ENCODE measurements around the gene C1orf232. TPM values are rescaled to one million over a fixed set of nuclear protein-coding genes. Genes with fewer than 3 reads are reported as not detected.

C1orf232 gene
- total and polyA plus RNA-seq, 4 donors = not detected

GRCh38 chr1:26142159-26142558, 26.6 kb downstream of the C1orf232 start:
- Histone ChIP-seq H3K27me3 (ENCODE audit: control insufficient read depth in 3 of 3, insufficient read depth in 3 of 3, low read length in 2 of 3) (no peaks in the 10 kb centered on the region), H3K9me3 (ENCODE audit: control insufficient read depth in 4 of 4, insufficient read depth in 3 of 4, low read length in 3 of 4) (no peaks in the 10 kb centered on the region), H3K36me3 (ENCODE audit: control insufficient read depth in 4 of 4, insufficient read depth in 4 of 4, low read length in 4 of 4) (no peaks in the 10 kb centered on the region), H3K4me3 (no peak overlapping the region), H3K9ac (ENCODE audit: insufficient read depth in 1 of 2, low read length in 2 of 2) (no peak overlapping the region), H3K4me1 (ENCODE audit: control insufficient read depth in 5 of 5, insufficient read depth in 5 of 5, low read length in 5 of 5) (peaks cover 0 to 7% (median 0%) of the 10 kb centered on the region in 5 donors), H3K27ac (ENCODE audit: low read depth in 1 of 2, low read length in 1 of 2) (no peak overlapping the region)
- 86 to 88% methylated on average over 8 of the region's 8 CpGs for WGBS, 2 donors
- ATAC-seq (ENCODE audit: insufficient read depth, low FRiP score) (no peak), DNase-seq (no peak)
- TF ChIP-seq CTCF (IDR thresholded peaks at IDR 0.05; ENCODE audit: control extremely low read depth, extremely low read depth) = no peak

GRCh38 chr1:26138974-26139558, 29.7 kb downstream of the C1orf232 start:
- TF ChIP-seq CTCF (IDR thresholded peaks at IDR 0.05; ENCODE audit: control extremely low read depth, extremely low read depth) = no peak
- 57 to 58% methylated on average over 3 of the region's 3 CpGs for WGBS, 2 donors
- Histone ChIP-seq H3K9me3 (ENCODE audit: control insufficient read depth in 4 of 4, insufficient read depth in 3 of 4, low read length in 3 of 4) (no peaks in the 10 kb centered on the region), H3K27me3 (ENCODE audit: control insufficient read depth in 3 of 3, insufficient read depth in 3 of 3, low read length in 2 of 3) (no peaks in the 10 kb centered on the region), H3K9ac (ENCODE audit: insufficient read depth in 1 of 2, low read length in 2 of 2) (no peak overlapping the region), H3K4me3 (no peak overlapping the region), H3K27ac (ENCODE audit: low read depth in 1 of 2, low read length in 1 of 2) (no peak overlapping the region), H3K36me3 (ENCODE audit: control insufficient read depth in 4 of 4, insufficient read depth in 4 of 4, low read length in 4 of 4) (no peaks in the 10 kb centered on the region), H3K4me1 (ENCODE audit: control insufficient read depth in 5 of 5, insufficient read depth in 5 of 5, low read length in 5 of 5) (peaks cover 0 to 7% (median 0%) of the 10 kb centered on the region in 5 donors)
- peak; percentile 36 to 66 (median 39) for DNase-seq
- no peak for ATAC-seq (ENCODE audit: insufficient read depth, low FRiP score)

GRCh38 chr1:26134466-26134865, 34.3 kb downstream of the C1orf232 start:
- no peaks in the 10 kb centered on the region for H3K9me3 ChIP-seq (ENCODE audit: control insufficient read depth in 4 of 4, insufficient read depth in 3 of 4, low read length in 3 of 4)
- no peak for DNase-seq
- no peak overlapping the region for H3K9ac ChIP-seq (ENCODE audit: insufficient read depth in 1 of 2, low read length in 2 of 2)
- ATAC-seq (ENCODE audit: insufficient read depth, low FRiP score) = no peak
- no peaks in the 10 kb centered on the region for H3K36me3 ChIP-seq (ENCODE audit: control insufficient read depth in 4 of 4, insufficient read depth in 4 of 4, low read length in 4 of 4)
- TF ChIP-seq CTCF (IDR thresholded peaks at IDR 0.05; ENCODE audit: control extremely low read depth, extremely low read depth) = no peak
- H3K4me1 ChIP-seq (ENCODE audit: control insufficient read depth in 5 of 5, insufficient read depth in 5 of 5, low read length in 5 of 5) = peaks cover 0 to 3% (median 0%) of the 10 kb centered on the region in 5 donors
- H3K27me3 ChIP-seq (ENCODE audit: control insufficient read depth in 3 of 3, insufficient read depth in 3 of 3, low read length in 2 of 3) = no peaks in the 10 kb centered on the region
- H3K4me3 ChIP-seq = no peak overlapping the region
- WGBS, 2 donors = 97% methylated on average over 3 of the region's 3 CpGs
- H3K27ac ChIP-seq (ENCODE audit: low read depth in 1 of 2, low read length in 1 of 2) = no peak overlapping the region

- 97 to 100% methylated on average over 2 of the region's 2 CpGs for WGBS, 2 donors
- Histone ChIP-seq H3K9me3 (ENCODE audit: control insufficient read depth in 4 of 4, insufficient read depth in 3 of 4, low read length in 3 of 4) (no peaks in the 10 kb centered on the region), H3K27me3 (ENCODE audit: control insufficient read depth in 3 of 3, insufficient read depth in 3 of 3, low read length in 2 of 3) (no peaks in the 10 kb centered on the region), H3K9ac (ENCODE audit: insufficient read depth in 1 of 2, low read length in 2 of 2) (no peak overlapping the region), H3K4me3 (no peak overlapping the region), H3K27ac (ENCODE audit: low read depth in 1 of 2, low read length in 1 of 2) (no peak overlapping the region), H3K4me1 (ENCODE audit: control insufficient read depth in 5 of 5, insufficient read depth in 5 of 5, low read length in 5 of 5) (peaks cover 0 to 3% (median 0%) of the 10 kb centered on the region in 5 donors), H3K36me3 (ENCODE audit: control insufficient read depth in 4 of 4, insufficient read depth in 4 of 4, low read length in 4 of 4) (no peaks in the 10 kb centered on the region)
- ATAC-seq (ENCODE audit: insufficient read depth, low FRiP score) (no peak), DNase-seq (no peak)
- TF ChIP-seq CTCF (IDR thresholded peaks at IDR 0.05; ENCODE audit: control extremely low read depth, extremely low read depth) = no peak
Measured at GRCh38 chr1:26132834-26133167, 36.0 kb downstream of the C1orf232 start.
